ENCODE results near the gene DEFB131B.
"Not testable (repeated sequence)": the region's sequence is repeated elsewhere in the genome, so short reads cannot be mapped to it uniquely, and the experiment has no call there.

The DEFB131B gene, protein sequence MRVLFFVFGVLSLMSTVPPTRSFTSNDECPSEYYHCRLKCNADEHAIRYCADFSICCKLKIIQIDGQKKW

DNA sequence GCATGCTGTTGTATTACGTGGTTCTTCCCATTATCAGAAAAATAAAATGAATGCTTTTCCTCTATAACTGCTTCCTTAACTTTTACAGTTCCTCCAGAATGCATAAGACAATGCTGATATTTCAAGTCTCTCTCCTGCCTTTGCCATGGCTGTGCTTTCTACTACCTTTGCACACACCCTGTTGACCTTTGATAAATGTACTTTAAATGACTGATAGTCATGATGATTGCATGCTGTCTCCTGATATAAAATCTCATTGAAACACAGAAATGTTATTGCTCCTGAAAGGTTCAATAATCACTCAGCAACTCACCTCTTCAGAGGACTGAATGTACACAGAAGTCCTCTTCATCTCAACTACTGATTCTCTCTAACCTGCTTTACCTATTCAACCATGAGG is at the start of gene DEFB131B:
Gene DEFB131B, plus strand, starts transcription at position 395 of the 400 bp plus-strand sequence. Its CDS starts 0 bp downstream, at position 395.
- not testable (repeated sequence) for DNase-seq

DNA sequence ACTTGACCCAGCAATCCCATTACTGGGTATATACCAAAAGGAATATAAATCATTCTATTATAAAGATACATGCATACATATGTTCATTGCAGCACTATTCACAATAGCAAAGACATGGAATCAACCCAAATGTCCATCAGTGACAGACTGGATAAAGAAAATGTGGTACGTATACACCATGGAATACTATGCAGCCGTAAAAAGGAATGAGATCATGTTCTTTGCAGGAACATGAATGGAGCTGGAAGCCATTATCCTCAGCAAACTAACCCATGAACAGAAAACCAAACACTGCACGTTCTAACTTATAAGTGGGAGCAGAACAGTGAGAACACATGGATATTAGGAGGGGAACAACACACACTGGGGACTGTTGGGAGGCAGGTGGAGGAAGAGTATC is 49.0 kb upstream of the DEFB131B start:
- not testable (repeated sequence) for DNase-seq

DNA sequence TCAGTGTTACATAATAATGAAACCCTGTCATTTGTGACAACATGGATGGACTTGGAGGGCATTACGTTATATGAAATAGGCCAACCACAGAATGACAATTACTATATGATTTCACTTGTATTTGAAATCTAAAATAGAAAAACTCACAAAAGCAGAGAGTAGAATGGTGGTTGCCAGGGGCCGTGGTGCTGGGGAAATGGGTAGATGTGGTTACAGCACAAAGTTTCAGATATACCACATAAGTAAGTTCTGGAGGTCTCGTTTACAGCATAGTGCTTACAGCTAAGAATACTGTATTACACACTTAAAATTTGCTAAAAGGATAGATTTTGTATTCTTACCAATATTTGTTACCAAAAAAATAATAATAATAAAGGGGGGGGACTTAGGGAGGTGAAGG is 48.6 kb upstream of the DEFB131B start:
- not testable (repeated sequence) for DNase-seq

DNA sequence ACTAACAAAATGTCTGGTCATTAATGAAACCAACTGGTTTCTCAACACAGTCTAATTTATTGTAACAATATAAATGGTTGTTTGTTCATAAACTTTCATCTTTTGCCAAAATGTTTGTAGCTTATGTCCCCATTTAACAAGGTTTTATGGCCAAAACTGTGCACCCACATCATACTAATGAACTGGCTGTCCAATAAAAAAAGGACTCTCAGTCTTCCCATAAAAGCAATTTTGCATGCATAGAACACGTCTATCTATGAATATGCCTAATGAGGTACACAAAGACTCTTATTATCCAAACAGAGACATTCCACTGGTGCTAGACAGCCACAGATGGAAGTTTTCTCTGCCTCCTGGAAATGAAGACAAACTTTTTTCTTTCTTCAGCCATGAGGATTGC is 45.4 kb upstream of the DEFB131B start, which contains the start of gene DEFB108B:
Gene DEFB108B, plus strand, starts transcription at position 390 of the 400 bp plus-strand sequence. Its CDS starts 0 bp downstream, at position 390.
- DNase-seq = not testable (repeated sequence)

DNA sequence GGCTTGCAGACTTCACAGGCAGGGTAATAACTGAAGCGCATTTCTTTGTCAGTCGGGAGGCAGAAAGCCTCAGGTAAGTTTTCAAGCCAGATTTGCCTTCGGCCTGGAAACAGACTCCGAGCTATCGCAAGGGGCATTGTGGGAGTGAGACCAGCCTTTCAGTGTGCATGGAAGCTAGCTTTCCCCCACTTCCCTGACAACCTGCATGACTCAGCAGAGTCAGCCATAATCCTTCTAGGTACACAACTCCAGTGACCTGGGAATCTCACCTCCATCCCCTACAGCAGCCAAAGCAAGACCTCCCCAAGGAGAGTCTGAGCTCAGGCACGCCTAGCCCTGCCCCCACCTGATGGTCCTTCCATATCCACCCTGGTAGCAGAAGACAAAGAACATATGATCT is 35.5 kb upstream of the DEFB131B start:
- DNase-seq = not testable (repeated sequence)

DNA sequence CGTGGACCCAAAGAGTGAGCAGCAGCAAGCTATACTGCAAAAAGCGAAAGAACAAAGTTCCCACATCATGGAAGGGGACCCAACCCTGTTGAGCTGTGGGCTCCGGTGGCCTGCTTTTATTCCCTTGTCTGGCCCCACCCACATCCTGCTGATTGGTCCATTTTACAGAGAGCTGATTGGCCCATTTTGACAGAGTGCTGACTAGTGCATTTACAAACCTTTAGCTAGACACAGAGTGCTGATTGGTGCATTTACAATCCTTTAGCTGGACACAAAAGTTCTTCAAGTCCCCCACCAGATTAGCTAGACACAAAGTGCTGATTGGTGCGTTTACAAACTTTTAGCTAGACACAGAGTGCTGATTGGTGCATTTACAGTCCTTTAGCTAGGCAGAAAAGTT is 34.9 kb upstream of the DEFB131B start:
- DNase-seq = not testable (repeated sequence)

DNA sequence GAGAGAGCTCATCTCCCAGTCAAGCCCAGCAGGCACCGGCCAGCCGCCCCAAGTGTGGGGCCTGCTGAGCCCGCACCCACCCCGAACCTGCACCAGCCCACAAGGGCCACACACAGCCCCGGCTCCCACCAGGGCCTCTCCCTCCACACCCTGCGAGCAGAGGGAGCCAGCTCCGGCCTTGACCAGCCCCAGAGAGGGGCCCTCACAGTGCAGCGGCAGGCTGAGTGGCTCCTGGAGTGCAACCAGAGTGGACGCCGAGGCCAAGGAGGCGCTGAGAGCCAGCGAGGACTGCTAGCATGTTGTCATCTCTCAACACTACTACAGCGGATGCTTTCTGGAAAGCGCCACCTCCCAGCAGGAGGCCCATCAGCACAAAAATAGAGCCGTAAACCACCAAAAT is 34.4 kb upstream of the DEFB131B start:
- no peak for DNase-seq

DNA sequence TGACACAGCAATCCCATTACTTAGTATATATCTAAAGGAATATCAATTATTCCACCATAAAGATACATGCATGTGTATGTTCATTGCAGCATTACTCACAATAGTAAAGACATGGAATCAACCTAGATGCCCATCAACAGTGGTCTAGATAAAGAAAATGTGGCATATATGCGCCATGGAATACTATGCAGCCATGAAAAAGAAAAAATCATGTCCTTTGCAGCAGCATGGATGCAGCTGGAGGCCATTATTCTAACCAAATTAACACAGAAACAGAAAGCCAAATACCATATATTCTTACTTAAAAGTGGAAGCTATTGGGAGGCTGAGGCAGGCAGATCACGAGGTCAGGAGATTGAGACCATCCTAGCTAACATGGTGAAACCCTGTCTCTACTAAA is 24.4 kb upstream of the DEFB131B start:
- not testable (repeated sequence) for DNase-seq

DNA sequence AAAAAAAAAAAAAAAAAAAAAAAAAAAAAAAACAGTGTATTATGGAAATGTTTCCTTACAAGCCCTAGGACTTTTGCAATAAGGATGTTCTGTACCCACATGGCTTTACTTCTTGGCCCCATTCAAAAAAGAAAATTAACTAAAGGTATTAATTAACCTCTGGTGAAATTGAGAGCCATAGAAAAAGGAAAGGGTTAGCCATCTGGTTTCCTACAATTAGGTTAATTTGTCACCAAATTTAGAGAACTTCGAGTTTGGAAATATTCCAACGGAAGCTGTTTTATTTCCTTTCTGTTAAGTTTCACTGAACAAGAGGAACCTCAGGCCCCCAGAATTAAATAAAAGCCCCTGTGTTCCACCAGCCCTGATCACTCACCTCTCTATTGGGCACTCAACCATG is 22.4 kb upstream of the DEFB131B start:
- DNase-seq = not testable (repeated sequence)

DNA sequence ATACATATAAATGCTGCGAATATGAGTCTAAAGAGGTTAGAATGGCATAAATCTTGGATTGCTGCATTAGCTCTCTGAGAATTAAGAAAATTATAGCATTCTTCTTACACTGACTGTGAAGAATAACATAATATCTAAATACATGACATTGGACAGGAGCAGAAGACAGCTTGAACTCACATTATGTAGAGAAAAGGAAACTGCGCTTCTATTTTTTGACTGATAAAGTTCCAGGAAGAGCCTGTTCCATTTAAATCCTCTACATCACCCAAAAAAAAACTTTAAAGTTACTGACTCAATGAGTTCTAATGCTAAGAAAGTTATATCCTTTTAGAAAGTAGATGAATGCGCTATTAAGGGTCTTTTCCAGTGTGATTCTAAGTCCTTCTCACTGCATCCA is 17.4 kb upstream of the DEFB131B start:
- not testable (repeated sequence) for DNase-seq

DNA sequence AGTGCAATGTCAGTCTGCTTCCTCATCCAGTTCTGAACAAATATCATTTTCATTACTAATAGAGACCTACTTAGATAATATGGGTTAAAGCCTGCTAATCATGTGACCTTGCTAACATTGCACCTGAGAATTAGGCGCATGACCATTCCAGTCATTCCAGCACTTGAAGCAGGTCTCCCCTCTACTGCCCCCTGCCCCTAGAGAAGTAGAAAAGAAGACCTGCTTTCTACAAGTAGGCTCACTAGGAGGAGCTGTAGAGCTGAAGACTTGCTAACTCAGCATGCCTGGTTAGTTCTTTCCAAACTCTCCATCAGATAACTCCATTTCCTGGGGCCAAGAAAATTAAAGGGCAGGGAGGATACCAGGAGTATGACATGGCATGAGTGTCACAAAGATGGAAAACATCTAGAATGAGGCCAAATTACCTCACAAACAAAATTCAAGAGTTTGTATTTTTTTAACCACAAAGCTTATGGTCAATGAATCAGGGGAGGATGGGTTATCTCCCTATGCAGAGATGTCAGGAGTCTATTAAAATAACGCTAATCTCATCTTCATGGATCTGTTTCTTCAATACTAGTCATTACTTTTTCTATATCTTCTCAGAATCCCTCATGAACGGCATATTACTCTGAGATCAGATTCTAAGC is 14.2 kb upstream of the DEFB131B start:
- DNase-seq = peak; percentile 11

DNA sequence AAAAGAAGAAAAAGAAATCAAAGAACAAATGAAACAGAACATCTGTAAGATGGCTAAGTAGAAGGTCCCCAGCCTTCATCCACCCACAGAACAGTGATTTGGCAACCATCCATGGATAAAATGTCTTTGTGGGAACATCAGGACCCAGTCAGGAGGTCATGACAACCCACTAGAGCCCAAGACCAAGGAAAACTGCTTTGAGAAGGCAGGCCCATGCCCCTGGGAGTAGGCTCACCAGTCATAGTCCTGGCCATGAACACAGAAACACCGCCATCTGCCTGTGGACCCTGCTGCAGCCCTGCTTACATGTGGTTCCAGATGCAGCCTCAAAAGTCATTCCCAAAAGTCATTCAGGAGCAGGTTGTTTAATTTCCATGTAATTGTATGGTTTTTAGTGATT is 11.0 kb upstream of the DEFB131B start:
- DNase-seq = not testable (repeated sequence)

DNA sequence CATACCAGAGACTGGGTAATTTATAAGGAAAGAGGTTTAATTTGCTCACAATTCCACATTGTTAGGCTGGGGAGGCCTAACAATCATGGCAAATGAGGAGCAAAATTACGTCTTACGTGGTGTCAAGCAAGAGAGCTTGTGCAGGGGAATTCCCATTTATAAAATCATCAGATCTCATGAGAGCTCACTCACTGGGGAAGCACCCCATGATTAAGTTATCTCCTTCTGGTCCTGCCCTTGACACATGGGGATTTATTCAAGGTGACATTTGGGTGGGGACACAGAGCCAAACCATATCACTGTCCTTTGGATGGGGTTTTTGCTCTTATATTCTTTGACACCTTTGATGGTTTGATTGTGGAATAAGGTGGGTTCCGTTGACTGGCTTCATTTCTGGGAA is 8.3 kb upstream of the DEFB131B start:
- not testable (repeated sequence) for DNase-seq

DNA sequence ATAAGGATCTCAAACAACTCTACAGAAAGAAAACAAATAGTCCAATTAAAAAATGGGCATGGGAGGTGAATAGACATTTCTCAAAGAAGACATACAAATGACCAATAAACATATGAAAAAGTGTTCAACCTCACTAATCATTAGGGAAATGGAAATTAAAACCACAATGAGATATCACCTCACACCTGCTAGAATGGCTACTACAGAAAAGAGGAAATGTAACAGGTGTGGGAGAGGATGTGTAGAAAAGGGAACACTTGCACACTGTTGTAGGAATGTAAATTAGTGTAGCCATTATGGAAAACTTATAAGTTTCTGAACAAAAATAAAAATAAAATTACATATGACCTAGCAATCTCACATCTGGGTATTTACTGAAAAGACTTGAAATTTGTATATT is 7.6 kb upstream of the DEFB131B start:
- not testable (repeated sequence) for DNase-seq

DNA sequence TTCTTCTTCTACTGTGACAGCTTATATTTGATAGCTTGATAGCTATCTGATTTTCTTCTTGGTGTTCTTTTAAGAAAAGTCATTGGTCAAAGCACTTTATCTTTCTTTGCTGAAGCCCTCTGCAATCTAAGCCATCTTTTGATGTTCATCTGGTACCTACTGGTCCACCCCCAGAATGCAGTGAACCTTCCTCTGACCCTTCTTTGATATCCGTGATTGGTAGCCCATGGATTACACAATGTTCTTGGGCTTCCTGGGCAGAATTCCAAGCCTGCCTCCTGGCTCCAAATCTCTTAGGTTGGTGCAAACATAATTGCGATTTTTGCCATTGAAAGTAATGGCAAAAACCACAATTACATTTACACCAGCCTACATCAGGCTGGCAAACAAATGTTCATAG is 2.0 kb upstream of the DEFB131B start:
- not testable (repeated sequence) for DNase-seq

DNA sequence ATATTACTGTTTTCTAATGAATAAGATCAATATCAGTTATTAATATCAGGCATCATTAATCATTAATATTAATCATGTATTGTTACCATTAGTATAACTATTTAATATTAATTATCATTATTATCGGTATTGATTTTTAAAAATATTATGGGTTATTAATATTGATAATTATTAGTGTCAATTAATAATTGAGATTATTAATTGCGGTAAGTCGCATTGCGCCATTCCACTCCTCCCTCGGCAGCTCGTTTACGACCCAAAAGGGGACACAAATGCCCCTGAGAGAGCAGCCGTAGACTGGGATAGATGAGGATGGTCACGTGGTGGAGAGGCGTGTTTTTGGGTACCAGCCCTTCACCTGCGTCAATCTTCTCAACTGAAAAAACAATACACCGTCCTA is 7.6 kb downstream of the DEFB131B start:
- not testable (repeated sequence) for DNase-seq

DNA sequence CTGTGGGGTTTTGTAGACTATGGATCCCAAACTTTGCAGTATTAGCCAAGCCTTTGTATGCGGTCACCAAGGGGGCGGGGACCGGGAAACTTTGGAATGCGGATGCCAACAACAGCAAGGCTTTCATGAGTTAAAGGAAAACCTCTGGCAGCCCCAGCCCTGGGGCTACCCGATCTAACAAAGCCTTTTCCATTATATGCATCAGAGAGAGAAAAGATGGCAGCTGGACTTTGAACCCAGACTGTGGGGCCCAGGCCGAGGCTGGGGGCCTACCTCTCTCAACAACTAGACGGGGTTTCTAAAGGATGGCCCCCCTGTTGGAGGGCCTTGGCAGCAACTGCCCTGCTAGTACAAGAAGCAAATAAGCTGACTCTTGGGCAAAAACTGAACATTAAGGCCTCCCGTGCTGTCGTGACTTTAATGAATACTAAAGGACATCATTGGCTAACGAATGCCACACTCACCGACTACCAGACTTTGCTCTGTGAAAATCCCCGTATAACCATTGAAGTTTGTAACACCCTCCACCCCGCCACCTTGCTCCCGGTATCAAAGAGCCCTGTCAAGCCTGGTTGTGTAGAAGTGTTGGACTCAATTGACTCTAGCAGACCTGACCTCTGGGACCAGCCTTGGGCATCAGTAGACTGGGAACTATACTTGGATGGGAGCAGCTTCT is 10.2 kb downstream of the DEFB131B start:
- DNase-seq = not testable (repeated sequence)

DNA sequence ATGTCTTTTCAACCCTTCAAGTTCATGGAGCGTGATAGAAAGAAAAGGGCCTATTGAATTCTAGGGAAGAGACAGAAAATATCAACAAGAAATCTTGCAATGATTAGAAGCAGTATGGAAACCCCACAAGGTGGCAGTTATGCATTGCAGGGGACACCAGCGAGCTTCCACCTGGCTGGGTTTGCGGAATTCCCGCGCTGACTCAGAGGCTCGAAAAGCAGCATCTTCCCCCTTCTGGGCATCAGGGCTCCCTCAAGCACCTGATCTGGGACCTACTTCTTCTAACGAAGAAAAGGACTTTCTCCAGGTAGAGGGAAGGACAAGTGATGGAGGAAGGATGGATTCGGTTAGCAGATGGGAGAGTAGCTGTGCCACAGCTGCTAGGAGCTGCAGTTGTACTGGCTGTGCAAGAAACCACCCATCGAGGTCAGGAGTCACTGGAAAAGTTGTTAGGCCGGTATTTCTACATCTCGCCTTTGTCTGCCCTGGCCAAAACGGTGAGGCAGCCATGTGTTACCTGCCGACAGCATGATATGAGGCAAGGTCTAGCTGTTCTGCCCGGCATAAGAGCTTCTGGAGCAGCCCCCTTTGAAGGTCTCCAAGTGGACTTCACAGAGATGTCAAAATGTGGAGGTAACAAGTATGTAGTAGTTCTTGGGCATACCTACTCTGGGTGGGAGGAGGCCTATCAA is 11.1 kb downstream of the DEFB131B start:
- DNase-seq = not testable (repeated sequence)

DNA sequence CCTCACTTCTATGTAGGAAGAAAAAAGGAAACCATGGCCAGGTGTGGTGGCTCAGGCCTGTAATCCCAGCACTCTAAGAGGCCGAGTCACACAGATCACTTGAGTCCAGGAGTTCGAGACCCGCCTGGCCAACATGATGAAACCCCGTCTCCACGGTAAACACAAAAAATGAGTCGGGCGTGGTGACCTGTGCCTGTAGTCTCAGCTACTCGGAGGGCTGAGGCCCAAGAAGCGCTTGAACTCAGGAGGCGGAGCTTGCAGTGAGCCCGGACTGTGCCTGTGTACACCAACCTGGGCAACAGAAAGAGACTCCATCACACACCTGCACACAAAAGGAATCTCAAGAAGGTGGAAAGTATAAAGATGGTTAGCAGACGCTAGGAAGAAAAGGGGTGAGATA is 17.7 kb downstream of the DEFB131B start:
- DNase-seq = no peak

DNA sequence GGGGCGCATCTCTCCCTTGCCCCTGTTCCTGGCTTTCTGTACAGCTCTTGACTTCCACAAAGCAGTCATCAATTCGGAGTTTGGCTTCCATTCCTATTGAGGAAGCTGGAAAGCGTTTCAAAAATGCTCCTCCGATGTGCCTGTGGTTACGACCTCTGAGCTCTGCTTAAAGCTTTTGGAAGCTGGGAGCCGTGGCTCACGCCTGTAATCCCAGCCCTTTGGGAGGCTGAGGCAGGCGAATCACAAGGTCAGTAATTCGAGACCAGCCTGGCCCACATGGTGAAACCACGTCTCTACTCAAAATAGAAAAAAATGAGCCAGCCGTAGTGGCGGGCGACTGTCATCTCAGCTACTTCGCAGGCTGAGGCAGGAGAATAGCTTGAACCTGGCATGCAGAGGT is 22.9 kb downstream of the DEFB131B start:
- not testable (repeated sequence) for DNase-seq

DNA sequence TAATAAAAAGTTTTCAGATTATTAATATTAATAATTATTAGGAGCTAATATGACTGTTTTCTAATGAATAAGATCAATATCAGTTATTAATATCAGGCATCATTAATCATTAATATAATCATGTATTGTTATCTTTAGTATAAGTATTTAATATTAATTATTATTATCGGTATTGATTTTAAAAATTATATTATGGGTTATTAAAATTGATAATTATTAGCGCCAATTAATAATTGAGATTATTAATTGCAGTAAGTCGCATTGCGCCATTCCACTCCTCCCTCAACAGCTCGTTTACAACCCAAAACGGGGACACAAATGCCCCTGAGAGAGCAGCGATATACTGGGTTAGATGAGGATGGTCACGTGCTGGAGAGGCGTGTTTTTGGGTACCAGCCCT is 30.0 kb downstream of the DEFB131B start:
- no peak for DNase-seq

DNA sequence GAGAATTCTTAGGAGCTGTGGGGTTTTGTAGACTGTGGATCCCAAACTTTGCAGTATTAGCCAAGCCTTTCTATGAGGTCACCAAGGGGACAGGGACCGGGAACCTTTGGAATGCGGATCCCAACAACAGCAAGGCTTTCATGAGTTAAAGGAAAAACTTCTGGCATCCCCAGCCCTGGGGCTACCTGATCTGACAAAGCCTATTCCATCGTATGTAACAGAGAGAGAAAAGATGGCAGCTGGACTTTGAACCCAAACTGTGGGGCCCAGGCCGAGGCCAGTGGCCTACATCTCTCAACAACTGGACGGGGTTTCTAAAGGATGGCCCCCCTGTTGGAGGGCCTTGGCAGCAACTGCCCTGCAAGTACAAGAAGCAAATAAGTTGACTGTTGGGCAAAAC is 32.5 kb downstream of the DEFB131B start:
- not testable (repeated sequence) for DNase-seq

DNA sequence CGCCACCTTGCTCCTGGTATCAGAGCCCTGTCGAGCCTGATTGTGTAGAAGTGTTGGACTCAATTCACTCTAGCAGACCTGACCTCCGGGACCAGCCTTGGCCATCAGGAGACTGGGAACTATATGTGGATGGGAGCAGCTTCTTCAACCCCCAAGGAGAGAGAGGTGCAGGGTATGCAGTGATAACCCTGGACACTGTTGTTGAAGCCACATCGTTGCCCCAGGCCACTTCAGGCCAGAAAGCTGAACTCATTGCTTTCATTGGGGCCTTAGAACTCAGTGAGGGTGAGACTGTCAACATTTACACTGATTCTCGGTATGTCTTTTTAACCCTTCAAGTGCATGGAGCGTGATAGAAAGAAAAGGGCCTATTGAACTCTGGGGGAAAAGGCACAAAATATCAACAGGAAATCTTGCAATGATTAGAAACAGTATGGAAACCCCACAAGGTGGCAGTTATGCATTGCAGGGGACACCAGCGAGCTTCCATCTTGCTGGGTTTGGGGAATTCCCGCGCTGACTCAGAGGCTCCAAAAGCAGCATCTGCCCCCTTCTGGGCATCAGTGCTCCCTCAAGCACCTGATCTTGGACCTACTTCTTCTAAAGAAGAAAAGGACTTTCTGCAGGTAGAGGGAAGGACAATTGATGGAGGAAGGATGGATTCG is 33.2 kb downstream of the DEFB131B start:
- not testable (repeated sequence) for DNase-seq

Data from DMS 273 treated with DMSO at 0.1 percent for 48 hours (cell line).